ENCODE results near the gene DCXR. TPM values are rescaled to one million over a fixed set of nuclear protein-coding genes. Genes with fewer than 3 reads are reported as not detected.

DCXR gene
- polyA plus RNA-seq (2013, experiment 1 of 2; ENCODE audit: insufficient read length) = 77.6 TPM
- 76.6 TPM for polyA plus RNA-seq (2013, experiment 2 of 2; ENCODE audit: insufficient read length)

DNA sequence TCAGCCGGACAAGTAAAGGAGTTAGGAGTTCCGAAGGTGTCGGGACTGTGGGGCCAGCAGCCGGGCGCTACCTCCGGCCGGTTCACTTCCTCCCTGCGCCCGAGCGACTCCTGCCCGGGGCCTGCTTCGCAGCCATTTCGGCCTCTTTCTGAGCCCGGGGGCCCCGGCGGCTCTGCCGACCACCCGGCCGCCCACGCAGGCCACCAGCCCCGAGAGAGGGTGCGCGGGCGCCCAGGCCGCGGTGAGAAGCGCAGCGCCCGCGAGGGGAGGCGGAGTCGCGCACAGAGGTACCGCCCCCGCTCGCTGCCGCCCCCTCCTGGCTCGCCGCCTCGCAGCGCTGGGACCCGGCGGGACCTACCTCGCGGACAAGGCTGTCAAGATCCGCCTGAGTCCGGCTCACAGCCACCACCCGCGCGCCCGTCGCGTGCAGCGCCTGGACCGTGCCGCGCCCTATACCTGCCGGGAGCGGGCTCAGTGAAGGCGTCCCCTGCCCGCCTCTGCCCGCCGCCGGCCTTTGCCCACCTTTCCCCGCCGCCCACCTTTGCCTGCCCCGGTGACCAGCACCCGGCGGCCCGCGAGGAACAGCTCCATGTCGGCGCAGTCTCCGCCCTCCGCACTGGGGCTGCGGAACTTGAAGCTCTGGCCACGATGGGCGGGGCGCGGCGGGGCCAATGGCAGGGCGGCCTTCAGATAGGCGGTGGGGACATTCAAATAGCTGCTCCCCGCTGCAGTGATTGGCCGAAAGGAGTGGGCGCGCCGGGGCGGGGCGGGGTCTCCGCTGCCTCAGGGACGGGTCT, at the start of gene DCXR:
TSS of gene DCXR (minus strand) at position 606 of the 797 bp plus-strand sequence. CDS start at position 591, 15 bp downstream.
- DNase-seq = peak; percentile 95

DNA sequence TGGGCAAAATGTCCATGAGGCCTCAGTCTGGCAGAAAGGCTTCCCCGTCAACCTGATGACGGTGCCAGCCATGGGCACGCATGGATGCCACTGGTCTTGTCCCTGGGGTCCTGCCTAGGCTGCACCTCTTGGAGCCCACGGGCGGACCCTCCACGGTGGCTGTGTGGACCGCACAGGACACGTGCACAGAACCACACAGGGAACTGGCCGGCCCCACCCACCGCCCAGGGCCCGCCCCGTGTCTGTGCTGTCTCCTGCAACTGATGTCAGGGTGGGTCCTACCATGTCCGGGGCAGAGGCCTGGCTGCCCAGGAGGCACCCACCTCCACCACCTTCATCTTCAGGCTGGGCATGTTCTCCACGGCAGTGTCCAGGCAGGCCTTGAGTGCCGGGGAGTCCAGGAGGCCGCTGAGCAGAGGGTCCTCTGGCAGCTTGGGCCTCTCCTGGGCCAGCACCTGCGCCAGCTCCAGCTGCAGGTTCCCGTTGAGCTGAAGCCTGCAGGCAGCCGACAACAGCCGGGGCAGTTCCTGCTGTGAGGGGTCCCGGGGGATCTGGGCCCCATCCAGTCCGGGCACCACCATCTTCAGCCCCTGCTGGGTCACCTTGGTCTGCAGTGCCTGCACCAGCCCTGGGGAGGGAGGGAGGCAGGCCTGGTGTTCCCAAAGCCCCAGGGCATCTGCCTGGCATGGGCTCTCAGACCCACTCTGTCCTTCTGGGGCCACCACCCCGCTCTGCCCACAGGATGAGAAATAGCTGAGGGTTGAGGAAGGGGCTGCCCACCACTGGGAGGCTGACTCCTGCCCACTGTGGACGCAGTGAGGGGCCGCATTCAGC, 48.7 kb upstream of the DCXR start:
- no peak for DNase-seq

DNA sequence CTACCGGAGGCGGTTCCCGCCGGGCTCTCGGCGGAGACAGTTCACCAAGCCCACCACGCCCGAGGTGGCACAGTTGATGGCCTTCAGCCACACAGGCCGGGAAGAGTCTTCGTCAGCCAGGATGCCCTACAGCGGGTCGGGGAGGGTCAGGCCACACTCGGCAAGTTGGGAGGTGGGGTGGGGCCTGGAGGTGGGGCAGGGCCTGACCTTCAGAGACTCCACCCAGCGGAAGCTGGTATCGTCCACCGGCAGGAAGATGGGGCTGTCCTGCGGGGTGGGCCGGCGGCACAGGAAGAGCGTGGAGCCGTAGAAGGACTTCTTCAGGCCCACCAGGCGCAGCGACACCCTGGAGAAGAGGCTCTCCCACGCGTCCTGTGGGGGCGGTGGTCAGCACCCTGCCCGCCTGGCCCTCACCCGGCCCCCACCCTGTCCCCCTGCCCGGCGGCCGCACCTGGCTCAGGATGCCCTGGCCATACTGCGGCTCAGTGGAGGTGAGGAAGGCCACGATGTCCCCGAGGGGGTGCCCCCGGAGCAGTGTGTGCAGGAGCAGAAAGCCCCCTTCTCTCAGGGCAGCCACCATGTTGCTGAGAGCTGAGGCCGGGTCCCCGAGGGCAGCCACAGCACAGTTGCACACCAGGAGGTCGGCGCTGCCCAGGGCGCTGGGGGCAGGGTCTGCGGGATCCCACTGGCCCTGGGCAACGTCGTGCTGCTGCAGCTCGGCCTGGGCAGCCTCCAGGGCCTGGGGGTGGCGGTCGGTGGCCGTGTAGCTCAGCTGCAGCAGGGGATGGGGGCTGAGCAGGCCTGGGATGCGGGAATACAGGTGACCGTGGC, 47.7 kb upstream of the DCXR start:
- DNase-seq = no peak

DNA sequence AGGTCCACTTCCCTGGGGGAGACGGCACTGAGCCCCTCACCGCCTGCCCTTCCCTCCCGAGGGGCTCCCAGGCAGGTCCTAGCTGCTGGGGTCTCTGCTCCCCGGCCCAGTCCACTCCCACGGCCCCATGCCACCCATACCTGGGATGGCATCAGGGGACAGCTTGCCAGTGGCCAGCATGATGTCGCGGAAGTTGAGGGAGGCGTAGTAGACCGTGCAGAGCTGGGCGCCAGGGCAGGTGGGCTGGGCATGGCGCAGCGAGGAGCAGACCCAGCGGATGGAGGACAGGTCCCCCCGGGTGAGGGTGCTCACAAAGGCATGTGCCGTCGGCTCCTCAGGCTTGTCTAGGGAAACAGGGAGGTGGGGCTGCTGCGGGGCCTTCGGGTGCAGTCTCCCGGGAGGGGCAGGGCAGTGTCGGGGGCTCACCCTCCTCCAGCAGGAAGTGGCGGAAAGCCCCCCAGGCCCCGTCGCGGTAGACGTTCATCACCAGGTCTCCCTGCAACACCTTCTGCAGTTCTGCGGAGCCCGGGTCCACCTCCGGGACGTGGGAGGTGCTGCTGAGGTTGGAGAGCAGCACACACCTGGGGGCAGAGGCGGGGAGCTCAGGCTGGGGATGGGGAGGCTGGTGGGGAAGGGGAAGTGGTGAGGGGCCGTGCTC, 47.0 kb upstream of the DCXR start:
- no peak for DNase-seq

DNA sequence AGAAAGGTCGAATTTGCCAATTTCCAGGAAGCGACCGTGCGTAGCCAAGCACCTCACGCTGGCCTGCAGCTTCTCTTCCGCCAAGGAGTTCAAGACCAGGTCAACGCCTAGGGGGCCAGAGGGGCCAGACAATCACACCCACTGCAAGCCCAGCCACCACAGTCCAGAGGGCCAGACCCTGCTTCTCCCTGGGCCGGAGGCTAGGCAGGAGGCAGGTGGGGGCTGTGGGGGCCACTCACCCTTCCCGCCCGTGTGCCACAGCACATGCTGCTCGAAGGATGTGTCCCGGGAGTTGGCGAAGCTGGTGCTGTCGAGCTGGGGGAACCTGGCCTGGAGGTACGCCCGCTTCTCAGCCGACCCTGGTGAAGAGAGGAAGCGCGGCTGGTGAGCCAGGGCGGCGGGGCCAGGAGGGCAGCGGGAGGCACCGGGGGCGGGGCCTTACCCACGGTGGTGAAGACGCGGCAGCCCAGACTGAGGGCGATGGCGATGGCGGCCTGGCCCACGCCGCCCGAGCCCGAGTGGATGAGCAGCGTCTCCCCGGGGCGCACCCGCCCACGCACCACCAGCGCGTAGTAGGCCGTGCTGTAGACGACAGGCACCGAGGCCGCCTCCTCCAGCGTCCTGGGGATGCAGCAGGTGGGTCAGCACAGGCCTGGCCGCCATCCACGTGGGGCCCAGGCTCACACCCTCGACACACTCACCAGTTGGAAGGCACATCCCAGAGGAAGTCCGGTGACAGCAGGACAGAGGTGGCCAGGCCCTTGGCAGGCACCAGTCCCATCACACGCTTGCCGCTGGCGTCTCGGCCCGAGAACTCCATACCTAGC, 46.2 kb upstream of the DCXR start:
- DNase-seq = no peak

DNA sequence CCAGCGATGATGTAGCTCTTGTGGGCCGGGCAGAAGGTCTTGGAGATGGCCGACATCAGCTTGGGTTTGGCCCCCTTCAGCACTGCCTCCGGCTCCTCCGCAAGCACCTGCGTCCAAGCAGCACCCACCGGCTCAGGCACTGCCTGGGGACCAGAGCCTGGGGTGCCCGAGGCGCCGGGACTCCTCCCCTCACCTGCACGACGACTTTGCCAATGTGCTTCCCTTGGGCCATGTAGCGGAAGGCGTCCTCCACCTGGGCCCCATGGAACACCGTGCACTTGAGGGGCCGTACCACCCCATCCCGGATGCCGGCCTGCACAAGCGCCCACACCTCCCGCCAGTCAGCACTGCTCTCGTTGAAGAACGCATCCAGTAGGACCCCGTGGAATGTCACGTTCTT, 45.5 kb upstream of the DCXR start:
- no peak for DNase-seq

DNA sequence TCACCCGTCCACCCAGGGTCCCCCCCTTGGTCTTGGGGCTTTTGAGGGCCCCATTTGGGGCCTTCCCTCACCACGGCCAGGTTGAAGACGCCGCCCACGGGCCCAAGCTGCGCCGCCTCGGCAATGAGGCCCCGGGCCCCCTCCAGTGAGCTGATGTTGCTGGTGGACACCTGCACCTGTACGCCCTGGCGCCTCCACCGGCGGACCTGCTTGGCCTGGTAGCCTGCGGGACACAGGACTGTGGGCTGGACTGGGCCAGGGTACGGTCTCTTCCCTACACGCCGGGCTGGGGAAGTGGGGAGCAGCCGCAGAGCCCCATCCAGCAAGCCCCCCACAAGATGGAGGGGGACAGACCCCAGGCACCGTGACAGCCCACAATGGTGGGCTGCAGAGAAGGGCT, 45.0 kb upstream of the DCXR start:
- no peak for DNase-seq

DNA sequence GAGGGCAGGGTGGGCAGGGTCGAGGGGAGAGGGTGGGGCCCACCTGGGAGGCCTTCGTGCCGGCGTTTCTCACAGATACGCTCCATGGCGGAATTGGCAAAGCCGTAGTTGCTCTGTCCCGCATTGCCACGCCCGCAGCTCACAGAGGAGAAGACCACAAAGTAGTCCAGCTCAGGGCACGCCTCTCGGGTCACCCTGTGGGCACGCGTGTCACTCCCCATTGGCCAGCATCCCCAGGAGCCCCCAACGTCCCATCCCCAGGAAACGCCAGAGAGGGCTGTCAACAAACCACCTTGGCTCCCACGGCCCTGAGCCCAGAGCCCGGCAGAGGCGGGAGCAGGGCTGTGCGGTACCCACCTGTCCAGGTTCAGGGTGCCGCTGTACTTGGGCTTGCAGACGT, 44.5 kb upstream of the DCXR start:
- DNase-seq = no peak

DNA sequence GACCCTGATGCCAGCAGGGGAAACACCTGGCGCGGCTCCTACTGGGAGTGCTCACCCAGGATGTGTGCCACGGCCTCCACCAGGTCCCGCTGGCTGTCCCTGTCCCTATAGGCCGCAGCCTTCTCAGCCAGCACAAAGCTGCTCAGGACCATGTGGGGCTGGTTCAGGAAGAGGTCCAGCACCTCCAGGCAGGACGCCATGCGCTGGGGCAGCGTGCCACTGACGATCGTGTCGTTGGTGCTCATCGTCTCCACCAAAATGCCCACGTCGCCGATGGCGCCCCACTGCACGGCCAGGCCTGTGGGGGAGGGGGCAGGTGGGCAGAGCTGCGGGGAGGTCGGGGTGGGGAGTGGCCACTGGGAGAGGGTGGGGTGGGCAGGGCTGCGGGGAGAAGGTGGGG, 44.0 kb upstream of the DCXR start:
- DNase-seq = no peak

DNA sequence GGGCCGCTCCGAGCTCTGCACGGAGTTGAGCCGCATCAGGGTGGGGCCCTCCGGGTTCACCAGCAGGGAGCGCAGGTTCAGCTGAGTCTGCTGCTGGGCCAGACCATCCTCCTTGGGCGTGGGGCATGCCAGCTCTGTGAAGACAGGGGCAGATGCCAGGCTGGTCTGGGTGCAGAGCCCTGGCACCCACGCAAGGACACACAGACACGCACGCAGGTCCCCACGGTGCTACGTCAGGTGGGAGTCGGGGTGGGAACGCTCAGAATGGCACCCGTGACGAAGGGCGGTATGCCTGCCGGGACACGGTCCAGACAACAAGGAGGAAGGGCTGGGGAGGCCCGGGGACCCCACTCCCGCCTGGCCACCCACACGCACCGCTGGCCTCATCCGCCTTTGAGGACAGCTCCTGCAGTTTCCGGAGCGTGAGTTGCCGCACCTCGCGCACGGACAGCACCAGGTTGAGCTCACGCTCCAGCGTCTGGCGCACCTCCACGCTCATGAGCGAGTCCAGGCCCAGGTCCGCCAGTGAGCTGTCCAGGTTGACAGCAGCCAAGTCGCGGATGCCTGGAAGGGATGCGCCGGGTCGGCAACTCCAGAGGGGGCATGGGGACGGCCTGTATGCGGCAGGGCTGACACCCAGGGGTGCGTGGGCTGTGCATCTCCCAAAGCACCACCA, 43.4 kb upstream of the DCXR start:
- no peak for DNase-seq

DNA sequence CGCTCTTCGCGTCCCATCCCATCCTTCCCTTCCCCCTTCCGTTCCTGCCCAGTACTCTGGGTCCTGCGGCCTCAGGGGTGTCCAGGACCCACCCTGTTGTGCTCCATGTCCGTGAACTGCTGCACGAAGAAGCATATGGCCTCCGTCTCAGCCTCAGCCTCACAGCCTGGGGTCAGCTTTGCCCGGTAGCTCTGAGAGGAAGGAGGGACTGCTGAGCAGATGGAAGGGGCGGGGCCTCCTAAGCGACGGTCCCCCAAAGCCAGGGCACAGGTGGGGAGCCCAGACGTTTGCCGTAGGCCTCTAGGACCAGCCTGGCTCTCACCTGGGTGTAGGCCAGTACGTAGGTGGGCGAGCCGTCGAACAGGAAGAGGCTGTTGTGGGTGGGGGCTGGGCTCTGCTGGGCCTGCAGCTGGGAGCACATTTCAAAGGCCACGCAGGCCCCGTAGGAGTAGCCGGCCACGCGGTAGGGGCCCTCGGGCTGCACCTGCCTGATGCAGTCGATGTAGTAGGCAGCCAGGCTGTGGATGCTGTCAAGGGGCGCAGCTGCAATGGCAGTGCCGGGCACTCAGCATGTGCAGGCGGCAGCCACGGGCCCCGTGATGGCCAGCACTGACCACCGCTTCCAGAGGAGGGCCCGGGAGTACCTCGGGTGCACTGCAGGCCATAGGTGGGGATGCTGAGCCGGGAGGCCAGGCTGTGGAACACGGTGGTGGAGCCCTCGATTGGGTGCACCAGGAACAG, 42.7 kb upstream of the DCXR start:
- DNase-seq = no peak

DNA sequence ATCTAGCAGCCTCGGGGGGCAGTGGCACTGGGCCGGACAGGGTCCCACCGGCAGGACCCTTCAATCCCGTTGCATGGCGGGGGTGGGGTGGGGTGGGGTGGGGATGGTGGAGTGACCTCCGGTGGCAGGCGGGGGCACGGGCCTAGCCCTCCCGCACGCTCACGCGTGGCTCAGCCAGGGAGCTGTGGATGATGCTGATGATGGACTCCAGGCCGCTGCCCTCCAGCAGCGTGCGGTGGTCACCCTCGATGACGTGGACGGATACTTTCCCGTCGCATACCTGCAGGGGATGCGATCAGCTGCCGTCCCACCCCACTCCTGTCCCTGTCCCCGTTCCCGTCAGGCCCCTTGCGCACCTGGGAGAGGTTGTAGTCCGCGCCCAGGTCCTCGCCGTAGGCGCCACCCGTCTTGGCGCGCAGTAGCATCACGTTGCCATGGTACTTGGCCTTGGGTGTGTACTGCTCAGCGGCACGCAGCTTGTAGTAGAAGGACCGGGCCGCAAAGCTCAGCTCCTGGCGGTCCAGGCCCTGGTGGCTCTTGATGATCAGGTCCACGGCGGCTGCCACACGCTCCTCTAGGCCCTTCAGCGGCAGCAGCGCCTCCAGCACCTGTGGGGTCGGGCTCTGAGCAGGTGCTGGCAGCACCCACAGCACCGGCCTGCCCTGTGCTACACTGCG, 41.6 kb upstream of the DCXR start:
- DNase-seq = no peak

DNA sequence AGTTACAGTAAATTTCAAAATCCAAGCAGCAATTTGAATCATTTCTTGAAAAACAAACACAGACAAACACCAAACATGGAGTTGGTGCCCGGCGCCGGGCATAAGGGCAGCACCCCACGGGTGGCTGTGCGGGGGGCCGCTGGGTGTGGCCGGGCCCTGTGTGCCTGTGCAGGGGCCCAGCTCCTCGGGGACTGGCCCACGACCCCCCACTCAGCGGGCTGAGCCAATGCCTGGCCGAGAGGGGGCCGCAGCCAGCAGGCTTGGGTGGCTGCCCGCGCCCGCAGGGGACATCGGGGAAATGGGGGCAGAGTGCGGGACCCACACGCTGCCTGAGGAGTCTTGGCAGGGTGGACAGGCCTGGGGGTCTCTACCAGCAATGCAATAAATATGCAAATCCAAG, 40.9 kb upstream of the DCXR start:
- no peak for DNase-seq

DNA sequence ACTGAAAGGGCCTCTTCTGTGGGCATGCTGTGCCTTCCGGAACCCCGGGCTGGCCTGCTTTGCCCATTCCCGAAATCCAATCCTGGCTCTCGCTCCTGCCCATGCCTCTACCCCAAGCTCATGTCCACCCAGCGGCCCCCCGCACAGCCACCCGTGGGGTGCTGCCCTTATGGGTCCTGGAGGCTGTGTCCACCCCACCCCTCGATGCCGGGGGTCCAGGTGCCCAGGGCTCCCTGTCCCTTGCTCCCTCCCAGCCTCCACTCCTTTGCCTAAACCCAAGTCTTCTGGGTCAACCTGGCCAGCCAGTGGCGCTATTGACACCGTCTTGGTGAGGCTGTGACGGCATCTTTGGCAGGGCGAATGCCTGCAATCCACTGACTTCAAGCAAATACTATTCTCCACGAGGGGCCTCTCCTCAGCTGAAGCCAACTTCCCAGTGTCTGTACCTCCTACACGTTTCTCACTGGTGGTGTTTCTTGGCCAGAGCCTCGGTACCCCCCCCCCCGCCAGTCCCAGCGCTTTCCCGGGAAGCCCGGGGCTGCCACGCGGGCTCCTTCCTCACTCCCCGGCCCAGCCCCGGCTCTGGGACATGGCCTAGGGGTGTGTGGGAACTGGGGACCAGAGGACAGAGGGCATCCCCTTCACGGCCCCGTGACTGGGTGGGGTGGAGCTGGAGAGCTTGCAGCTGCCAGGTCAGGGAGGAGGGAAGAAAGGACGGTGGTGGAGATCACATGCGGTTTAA, 40.3 kb upstream of the DCXR start:
- DNase-seq = no peak

DNA sequence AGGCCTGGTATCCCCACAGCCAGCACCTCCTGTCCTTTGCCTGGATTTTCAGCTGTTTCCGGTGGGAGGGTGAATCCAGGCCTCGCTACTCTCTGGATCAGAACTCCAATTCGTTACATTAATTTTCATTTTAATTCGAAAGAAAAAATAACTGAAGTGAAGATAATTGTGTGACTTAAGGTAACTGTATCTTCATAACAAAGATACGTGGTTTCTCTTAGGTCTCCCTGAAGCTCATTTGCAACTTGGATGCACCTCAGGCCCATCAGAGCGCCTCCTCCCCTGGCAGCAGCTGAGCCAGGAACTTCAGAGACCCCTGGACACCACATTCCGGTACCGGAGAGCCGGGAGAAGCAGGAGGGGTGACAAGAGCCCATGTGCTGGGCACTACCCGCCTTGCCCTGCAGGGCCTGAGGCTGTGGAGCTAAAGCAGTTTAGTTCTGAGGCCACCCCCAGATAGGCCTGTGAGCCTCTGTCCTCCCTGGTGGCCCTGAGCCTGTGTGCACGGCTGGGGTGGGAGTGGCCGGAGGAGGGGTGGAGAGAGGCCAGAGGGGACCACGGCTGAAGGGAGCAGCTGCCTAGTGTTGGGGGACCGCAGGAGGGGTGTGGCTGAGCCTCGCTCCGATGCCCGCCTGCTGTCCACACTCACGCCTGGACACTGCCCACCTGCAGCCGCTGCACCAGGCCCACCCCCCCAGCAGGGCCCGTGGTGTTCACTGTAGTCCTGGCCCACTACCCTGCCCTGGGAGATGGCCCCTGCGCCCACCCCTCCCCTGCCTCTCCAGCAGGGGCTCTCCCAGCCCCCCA, 39.5 kb upstream of the DCXR start:
- DNase-seq = no peak

DNA sequence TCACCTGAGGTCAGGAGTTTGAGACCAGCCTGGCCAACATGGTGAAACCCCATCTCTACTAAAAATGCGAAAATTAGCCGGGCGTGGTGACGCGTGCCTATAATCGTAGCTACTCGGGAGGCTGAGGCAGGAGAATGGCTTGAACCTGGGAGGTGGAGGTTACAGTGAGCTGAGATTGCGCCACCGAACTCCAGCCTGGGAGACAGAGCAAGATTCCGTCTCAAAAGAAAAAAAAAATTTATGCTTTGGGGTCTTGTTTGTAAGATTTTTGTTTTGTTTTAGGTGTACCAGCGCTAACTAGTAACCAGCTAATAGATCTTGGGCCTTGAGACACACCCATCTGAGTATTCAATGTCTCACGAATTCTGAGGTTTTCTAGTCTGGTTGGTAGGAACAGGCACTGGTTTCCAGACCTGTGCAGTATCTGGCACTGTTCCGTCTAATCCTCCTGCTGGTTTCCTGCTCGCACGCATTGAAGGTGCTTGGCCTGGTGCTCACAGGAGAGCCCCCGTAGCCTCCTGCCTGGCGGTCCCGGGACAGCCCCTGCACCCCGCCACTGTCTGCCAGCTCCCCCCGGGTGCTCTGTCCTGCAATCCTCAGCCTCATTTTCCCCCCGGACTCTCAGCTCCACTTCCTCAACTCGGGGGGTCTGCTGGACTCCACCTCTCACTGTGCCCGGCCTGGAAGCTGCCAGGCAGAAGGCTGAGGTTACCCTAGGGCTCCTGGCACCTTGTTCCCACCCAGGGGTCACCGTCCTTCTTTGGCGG, 38.7 kb upstream of the DCXR start:
- no peak for DNase-seq

DNA sequence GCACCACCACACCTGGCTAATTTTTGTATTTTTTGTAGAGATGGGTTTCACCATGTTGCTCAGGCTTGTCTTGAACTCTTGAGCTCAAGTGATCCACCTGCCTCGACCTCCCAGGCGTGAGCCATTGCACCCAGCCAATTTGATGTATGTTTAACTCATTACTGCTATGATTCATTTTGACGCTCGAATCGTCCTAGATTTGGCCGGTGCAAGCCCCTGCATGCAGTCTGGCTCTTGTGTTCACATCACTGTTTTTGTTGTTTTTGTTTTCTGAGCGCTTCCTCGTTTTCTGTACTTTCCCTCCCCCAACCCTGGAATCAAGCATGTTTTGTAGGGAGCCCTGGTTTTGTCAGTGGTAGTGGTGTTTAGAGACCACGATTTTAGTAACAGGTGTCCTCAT, 35.9 kb upstream of the DCXR start:
- no peak for DNase-seq
